ENCODE measurements around the gene ZBTB24. TPM values are rescaled to one million over a fixed set of nuclear protein-coding genes. Genes with fewer than 3 reads are reported as not detected.

ZBTB24 gene
- total RNA-seq, 1 experiment from 2014 or later: 27.3 TPM

- H3K79me1 ChIP-seq (ENCODE audit: insufficient read depth, low read depth, low read length, poor library complexity, severe bottlenecking): no peaks in the 10 kb centered on the region
- H3K36me3 Mint-ChIP-seq (ENCODE audit: insufficient read depth in 1 of 3, low read depth in 3 of 3): peaks cover 23 to 75% (median 56%) of the 10 kb centered on the region in 3 experiments
- H3K27ac Mint-ChIP-seq: no peak overlapping the region
- H2AFZ ChIP-seq (ENCODE audit: low read length): no peak overlapping the region
- H4K20me1 ChIP-seq (ENCODE audit: control insufficient read depth, insufficient read depth, insufficient read length): no peaks in the 10 kb centered on the region
- no peak overlapping the region for H3K27ac ChIP-seq (ENCODE audit: insufficient read length, low read depth, low read length)
- no peak overlapping the region for H3K56ac ChIP-seq (ENCODE audit: insufficient read length, low read depth, low read length)
- H2BK120ac ChIP-seq (ENCODE audit: low read depth, low read length, poor library complexity, severe bottlenecking): no peak overlapping the region
- no peak overlapping the region for H3K23ac ChIP-seq (ENCODE audit: insufficient read length, low read depth, low read length)
- H2BK20ac ChIP-seq (ENCODE audit: low read depth, low read length, poor library complexity, severe bottlenecking): no peak overlapping the region
- H2BK12ac ChIP-seq (ENCODE audit: insufficient read length, low read depth, low read length): no peak overlapping the region
- no peak overlapping the region; a peak in 1 of 5 replicates for H3K4me3 Mint-ChIP-seq
- no peaks in the 10 kb centered on the region for H3K27me3 ChIP-seq (ENCODE audit: insufficient read depth, low read length)
- H3K4me2 ChIP-seq (ENCODE audit: insufficient read depth, insufficient read length, low read length): no peak overlapping the region
- H3K4ac ChIP-seq (ENCODE audit: low read depth, low read length): no peak overlapping the region
- no peak overlapping the region for H3T11ph ChIP-seq (ENCODE audit: low read length)
- peaks cover under 1% of the 10 kb centered on the region for H3K23me2 ChIP-seq (ENCODE audit: insufficient read length, low read depth, low read length, poor library complexity, severe bottlenecking)
- H4K91ac ChIP-seq (ENCODE audit: insufficient read length, low read depth, low read length): no peak overlapping the region
- no peak for DNase-seq
- no peaks in the 10 kb centered on the region; a peak in 1 of 5 replicates for H3K9me3 Mint-ChIP-seq
- H2AK5ac ChIP-seq (ENCODE audit: insufficient read length, low read length): no peak overlapping the region
- TF ChIP-seq CTCF (conservative IDR thresholded peaks at IDR 0.05): no peak
- no peak overlapping the region for H4K8ac ChIP-seq (replicated peaks; ENCODE audit: insufficient read length, low read depth, low read length)
- H3K9ac ChIP-seq (ENCODE audit: extremely low read depth, insufficient read length, low read length): no peak overlapping the region
- no peak overlapping the region for H2BK15ac ChIP-seq (ENCODE audit: low read depth, low read length)
- H3K4me1 ChIP-seq (ENCODE audit: insufficient read depth, low read length): peaks cover 2% of the 10 kb centered on the region; the same call in 1 of the 2 replicates
- H3K79me2 ChIP-seq (ENCODE audit: insufficient read depth, low read length): no peaks in the 10 kb centered on the region
- no peak overlapping the region for H2BK5ac ChIP-seq (ENCODE audit: insufficient read length, low read length)
- no peaks in the 10 kb centered on the region for H3K27me3 Mint-ChIP-seq (ENCODE audit: low read depth)
- H4K5ac ChIP-seq (ENCODE audit: insufficient read length, low read depth, low read length): no peak overlapping the region
- H3K14ac ChIP-seq (ENCODE audit: insufficient read depth, low read length): no peak overlapping the region
- H3K18ac ChIP-seq (ENCODE audit: insufficient read length, low read depth, low read length): no peak overlapping the region
- no peaks in the 10 kb centered on the region for H3K9me3 ChIP-seq (ENCODE audit: control insufficient read depth, low read depth, low read length)
- H3K4me1 Mint-ChIP-seq: peaks cover 7 to 9% of the 10 kb centered on the region in 2 experiments
- no CpG with 5 or more reads among the region's 8 CpGs for WGBS (ENCODE audit: extremely low coverage, insufficient read length, low lambda C conversion rate)
Measured at GRCh38 chr6:109446541-109446940, 36.5 kb downstream of the ZBTB24 start.

Measured in H9 (cell line).